Measurements from ENCODE around the gene MCF2L2. TPM values are rescaled to one million over a fixed set of nuclear protein-coding genes. Genes with fewer than 3 reads are reported as not detected.

Gene MCF2L2
- polyA plus RNA-seq, 1 experiment = 0.11 TPM

DNA sequence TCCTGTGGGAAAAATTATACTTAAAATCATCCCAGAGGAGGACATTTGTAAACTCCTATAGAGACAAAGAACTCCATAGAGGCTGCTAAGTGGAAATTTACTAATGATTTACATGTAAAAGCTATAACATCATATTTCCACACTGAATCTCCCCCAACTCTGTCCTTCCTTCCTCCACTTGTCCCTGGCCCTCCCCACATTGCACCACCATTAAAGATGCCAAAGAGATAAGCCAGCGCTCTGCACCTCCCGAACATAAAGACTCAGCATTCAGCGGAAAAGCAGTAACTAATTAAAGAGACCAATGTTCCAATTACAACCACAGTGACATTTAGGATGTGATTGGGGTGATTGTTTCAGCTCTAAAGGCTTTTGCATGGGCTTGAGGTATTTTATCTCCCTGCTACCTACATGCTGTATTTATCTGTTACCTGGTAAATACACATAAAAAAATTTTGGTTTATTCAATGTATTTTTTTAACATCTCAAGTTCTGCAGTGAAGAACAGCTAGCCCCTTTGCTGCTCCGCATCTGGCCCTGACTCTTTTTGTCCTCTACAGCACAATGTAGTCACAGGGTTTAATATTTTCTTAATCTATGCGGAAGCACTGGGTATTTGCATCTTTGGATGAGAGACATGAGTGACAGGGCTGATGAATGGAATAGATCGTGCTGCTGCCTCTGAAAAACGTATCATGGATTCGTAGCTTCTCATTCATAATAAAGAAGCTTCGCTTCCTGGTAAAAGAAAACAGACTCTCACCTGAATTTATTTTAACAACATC lies 210.7 kb downstream of the MCF2L2 start:
- POLR2A ChIA-PET = no interaction called here
- Histone ChIP-seq H3K27me3 (ENCODE audit: control insufficient read depth, insufficient read depth, low read length) (peaks cover 4% of the 10 kb centered on the region; the same call in 1 of the 2 replicates), H3K4me3 (ENCODE audit: low read depth, low read length) (no peak overlapping the region), H3K36me3 (ENCODE audit: control insufficient read depth, insufficient read depth, low read length) (no peaks in the 10 kb centered on the region)
- CTCF ChIA-PET = interaction anchor here (1.1 kb wide), 1 partner anchor 114 kb away, joined by 4 read pairs; no protein-coding TSS in a partner anchor
- DNase-seq (ENCODE audit: low read depth) = no peak
- TF ChIP-seq, protein P1, sequence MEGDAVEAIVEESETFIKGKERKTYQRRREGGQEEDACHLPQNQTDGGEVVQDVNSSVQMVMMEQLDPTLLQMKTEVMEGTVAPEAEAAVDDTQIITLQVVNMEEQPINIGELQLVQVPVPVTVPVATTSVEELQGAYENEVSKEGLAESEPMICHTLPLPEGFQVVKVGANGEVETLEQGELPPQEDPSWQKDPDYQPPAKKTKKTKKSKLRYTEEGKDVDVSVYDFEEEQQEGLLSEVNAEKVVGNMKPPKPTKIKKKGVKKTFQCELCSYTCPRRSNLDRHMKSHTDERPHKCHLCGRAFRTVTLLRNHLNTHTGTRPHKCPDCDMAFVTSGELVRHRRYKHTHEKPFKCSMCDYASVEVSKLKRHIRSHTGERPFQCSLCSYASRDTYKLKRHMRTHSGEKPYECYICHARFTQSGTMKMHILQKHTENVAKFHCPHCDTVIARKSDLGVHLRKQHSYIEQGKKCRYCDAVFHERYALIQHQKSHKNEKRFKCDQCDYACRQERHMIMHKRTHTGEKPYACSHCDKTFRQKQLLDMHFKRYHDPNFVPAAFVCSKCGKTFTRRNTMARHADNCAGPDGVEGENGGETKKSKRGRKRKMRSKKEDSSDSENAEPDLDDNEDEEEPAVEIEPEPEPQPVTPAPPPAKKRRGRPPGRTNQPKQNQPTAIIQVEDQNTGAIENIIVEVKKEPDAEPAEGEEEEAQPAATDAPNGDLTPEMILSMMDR (IDR thresholded peaks at IDR 0.05; ENCODE audit: insufficient read depth, low read depth, low read length) = no peak

DNA sequence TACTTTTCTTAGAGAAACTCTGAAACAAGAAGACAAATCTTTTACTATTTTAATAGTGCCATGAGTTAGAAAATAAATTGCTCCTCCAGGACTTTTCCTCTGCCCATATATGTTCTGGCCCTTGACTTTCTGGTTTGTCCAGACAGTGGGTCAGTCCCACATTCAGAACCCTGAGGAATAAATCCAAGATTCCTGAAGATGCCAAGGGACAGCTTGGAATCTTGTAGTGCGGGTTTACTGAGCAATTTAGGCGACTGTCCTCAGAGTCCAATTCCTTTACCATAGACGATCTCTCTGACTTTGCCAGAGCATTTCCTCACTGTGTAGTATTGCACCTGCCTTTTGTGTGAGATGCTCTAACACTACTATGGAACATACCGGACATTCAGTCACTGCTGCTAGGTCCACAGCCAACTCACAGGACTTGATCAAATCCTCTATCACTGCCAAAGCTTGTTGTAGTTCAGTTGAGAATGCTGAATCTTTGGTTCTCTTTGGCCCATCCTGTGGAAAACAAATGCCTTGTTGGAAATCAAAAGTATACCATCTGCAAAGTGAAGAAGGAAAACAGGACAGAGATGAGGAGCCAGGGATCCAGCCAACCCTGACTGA lies 212.7 kb downstream of the MCF2L2 start:
- H3K27me3 ChIP-seq (ENCODE audit: control insufficient read depth, insufficient read depth, low read length) = no peaks in the 10 kb centered on the region
- DNase-seq (ENCODE audit: low read depth) = no peak
- no peak overlapping the region for H3K4me3 ChIP-seq (ENCODE audit: low read depth, low read length)
- POLR2A ChIA-PET = no interaction called here
- CTCF ChIA-PET = no interaction called here
- no peaks in the 10 kb centered on the region for H3K36me3 ChIP-seq (ENCODE audit: control insufficient read depth, insufficient read depth, low read length)
- TF ChIP-seq, protein P1 (IDR thresholded peaks at IDR 0.05; ENCODE audit: insufficient read depth, low read depth, low read length) = no peak

DNA sequence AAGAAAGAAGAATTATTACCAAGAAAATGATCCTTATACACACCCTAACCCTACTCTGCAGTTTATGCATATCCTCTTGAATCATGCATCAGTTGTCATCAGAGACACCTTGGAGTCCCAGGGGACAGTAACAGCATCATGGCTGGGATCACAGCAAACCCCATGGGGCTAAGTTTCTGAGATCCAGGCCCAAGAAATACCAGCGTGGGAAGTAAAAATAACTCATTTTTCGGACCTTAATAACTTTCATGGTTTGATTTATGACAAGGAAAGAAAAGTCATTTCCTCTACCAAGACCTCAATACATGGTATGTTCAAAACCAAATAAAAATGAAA lies 214.2 kb downstream of the MCF2L2 start:
- DNase-seq (ENCODE audit: low read depth) = no peak
- Histone ChIP-seq H3K36me3 (ENCODE audit: control insufficient read depth, insufficient read depth, low read length) (no peaks in the 10 kb centered on the region), H3K27me3 (ENCODE audit: control insufficient read depth, insufficient read depth, low read length) (no peaks in the 10 kb centered on the region), H3K4me3 (ENCODE audit: low read depth, low read length) (no peak overlapping the region)
- CTCF ChIA-PET = no interaction called here
- POLR2A ChIA-PET = no interaction called here
- TF ChIP-seq, protein P1 (IDR thresholded peaks at IDR 0.05; ENCODE audit: insufficient read depth, low read depth, low read length) = no peak

DNA sequence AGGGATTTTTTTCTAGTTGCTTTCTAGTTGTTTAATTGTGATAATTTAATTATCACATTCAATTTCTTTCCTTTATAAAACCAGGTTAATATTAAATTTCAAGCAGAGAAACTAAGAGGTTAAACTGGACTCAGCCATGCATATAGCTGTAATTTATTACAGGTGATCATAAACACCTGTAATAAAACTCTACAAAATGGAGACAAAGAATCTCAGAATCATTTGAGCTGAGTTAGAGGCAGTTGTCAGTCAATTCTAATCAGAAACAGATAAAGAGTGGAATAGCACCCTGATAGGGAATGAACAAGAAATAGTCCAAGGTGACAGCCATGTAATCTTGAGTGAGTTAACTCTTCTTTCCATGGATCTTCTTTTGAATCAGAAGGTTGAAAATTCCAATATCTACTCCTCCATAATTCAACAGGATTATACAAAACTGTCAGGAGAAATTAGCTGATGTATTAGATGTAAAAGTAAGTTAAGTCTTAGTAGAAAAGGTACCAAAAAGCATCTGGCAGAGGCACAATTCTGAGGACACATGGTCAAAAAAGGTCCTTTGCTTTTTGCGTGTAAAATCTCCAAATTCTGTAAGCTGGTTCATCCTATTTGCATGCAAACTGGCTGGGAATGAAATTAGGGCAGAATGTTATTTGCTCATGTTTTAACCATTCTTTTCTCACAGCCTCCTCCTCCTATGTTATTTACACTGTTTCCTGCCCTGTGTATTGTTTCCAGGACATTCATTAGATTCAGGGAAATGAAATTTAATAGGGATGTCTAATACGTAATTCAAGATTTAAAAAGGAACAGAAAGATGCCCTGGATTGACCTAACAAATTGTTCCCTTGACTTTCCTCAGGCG lies 214.8 kb downstream of the MCF2L2 start:
- H3K36me3 ChIP-seq (ENCODE audit: control insufficient read depth, insufficient read depth, low read length) = no peaks in the 10 kb centered on the region
- TF ChIP-seq, protein P1 (IDR thresholded peaks at IDR 0.05; ENCODE audit: insufficient read depth, low read depth, low read length) = no peak
- no peak overlapping the region for H3K4me3 ChIP-seq (ENCODE audit: low read depth, low read length)
- H3K27me3 ChIP-seq (ENCODE audit: control insufficient read depth, insufficient read depth, low read length) = no peaks in the 10 kb centered on the region
- ChIA-PET CTCF (no interaction called here), POLR2A (no interaction called here)
- no peak for DNase-seq (ENCODE audit: low read depth)

DNA sequence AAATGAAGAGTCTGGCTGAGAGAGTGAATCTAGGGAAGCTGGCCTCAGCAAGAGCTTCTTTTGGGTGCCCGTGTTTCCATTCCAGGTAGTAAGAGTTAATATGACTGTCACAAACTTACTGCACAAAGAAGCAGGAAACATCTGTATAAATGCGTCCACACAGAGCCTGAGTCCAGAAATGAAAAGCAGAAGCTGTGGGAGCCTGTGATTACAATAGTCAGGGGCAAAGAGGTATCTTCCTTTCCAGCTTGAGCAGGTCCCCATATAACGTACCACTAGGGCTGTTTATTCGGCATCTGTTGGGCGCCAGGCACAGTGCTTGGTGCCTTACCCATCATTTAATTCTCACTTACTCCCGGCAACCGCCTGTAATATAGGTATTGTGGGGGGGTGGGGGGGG lies 215.9 kb downstream of the MCF2L2 start:
- TF ChIP-seq, protein P1 (IDR thresholded peaks at IDR 0.05; ENCODE audit: insufficient read depth, low read depth, low read length) = no peak
- Histone ChIP-seq H3K27me3 (ENCODE audit: control insufficient read depth, insufficient read depth, low read length) (no peaks in the 10 kb centered on the region), H3K36me3 (ENCODE audit: control insufficient read depth, insufficient read depth, low read length) (no peaks in the 10 kb centered on the region), H3K4me3 (ENCODE audit: low read depth, low read length) (no peak overlapping the region)
- POLR2A ChIA-PET = no interaction called here
- CTCF ChIA-PET = no interaction called here
- no peak for DNase-seq (ENCODE audit: low read depth)

All from BJ (cell line).